Activated CD8-positive, alpha-beta memory T cell treated with anti-CD3 and anti-CD28 coated beads, Interleukin-2, amount 10 ng/mL, durations not matched to agents 7 days and 5 days (primary cell): Measurements from ENCODE around the gene ANO10. TPM values are rescaled to one million over a fixed set of nuclear protein-coding genes. Genes with fewer than 3 reads are reported as not detected.

Source experiments
- ATAC-seq: fragments of 150-1000 bp; cut with Tn5 transposase; one replicate; pipeline ENCODE4 v1.10.0; 2021; ENCODE audit warnings: moderate library complexity
- CTCF ChIA-PET: fragments of 350-600 bp; sonication (Branson Sonifier 250); formaldehyde crosslinking; loops from one replicate; lab custom pipeline; 2021; ENCODE audit warnings: antibody characterized with exemption; lab: Charles Lee
- DNase-seq: peaks from one replicate; pipeline ENCODE4 v3.0.0-alpha.2; 2020
- H3K27ac Mint-ChIP-seq: one replicate; pipeline ENCODE4 v1.8.0; 2021; ENCODE audit warnings: mild to moderate bottlenecking, mixed read lengths
- H3K27me3 Mint-ChIP-seq: one replicate; pipeline ENCODE4 v1.8.0; 2021; ENCODE audit warnings: mixed read lengths
- H3K36me3 Mint-ChIP-seq: one replicate; pipeline ENCODE4 v1.8.0; 2021; ENCODE audit warnings: mild to moderate bottlenecking, mixed read lengths
- H3K4me1 Mint-ChIP-seq: one replicate; pipeline ENCODE4 v1.8.0; 2021; ENCODE audit warnings: mixed read lengths
- H3K4me3 Mint-ChIP-seq: one replicate; pipeline ENCODE4 v1.8.0; 2021; ENCODE audit warnings: mild to moderate bottlenecking, moderate library complexity, mixed read lengths
- H3K9me3 Mint-ChIP-seq: one replicate; pipeline ENCODE4 v1.8.0; 2022; ENCODE audit warnings: low read depth, mixed read lengths
- total RNA-seq, 2 experiments: library from RNA; stranded (reverse); gene quantifications; one replicate each; pipeline ENCODE4 v1.2.3, GENCODE V29; 2021

Gene ANO10
- total RNA-seq, 2 experiments from 2014 or later = 10.7 to 13.1 TPM

DNA sequence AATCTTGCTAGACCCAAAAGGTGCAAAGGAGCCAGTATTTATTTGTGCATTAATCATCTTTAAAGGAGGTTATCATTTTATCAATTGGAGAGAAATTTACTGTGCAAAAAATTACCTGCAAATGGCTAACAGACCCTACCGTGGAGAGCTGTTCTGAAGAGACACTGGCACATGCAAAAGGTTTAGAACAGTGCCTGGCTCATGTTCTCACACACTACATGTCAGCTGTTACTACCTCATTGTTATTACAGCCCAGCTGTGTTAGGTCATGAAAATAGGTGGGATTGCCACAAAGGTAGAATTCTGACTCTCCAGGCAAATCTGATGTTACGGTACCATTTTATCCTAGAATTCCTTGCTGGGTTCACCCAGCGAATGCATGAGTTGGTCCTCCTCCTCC is 198.2 kb downstream of the ANO10 start:
- H3K4me1 Mint-ChIP-seq = no peaks in the 10 kb centered on the region
- H3K9me3 Mint-ChIP-seq = peaks cover 2% of the 10 kb centered on the region
- CTCF ChIA-PET = no interaction called here
- DNase-seq = no peak
- no peak overlapping the region for H3K4me3 Mint-ChIP-seq
- ATAC-seq = no peak
- no peaks in the 10 kb centered on the region for H3K27me3 Mint-ChIP-seq
- H3K27ac Mint-ChIP-seq = no peak overlapping the region
- peaks cover 7% of the 10 kb centered on the region for H3K36me3 Mint-ChIP-seq

DNA sequence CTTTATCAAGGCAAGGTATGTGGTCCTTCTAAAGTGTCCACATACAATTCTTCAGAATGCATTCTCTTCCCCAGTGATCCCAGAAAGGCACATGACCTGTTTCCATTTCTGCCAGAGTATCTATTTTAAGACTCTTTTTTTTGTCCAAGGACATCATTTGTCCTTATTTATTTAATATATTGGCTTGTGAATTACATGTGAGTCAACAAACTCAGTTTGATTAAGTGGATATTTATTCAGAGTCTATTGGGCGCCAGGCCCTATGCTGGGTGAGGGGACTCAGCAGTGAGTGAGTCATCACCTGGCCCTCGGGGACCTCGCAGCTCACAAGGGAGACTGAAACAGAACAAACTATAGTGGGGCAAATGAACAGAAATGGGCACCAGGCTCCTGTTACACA is 198.7 kb downstream of the ANO10 start:
- no peak for DNase-seq
- peaks cover 7% of the 10 kb centered on the region for H3K36me3 Mint-ChIP-seq
- CTCF ChIA-PET = no interaction called here
- no peaks in the 10 kb centered on the region for H3K27me3 Mint-ChIP-seq
- H3K27ac Mint-ChIP-seq = no peak overlapping the region
- peaks cover 2% of the 10 kb centered on the region for H3K9me3 Mint-ChIP-seq
- ATAC-seq = no peak
- H3K4me1 Mint-ChIP-seq = no peaks in the 10 kb centered on the region
- no peak overlapping the region for H3K4me3 Mint-ChIP-seq

DNA sequence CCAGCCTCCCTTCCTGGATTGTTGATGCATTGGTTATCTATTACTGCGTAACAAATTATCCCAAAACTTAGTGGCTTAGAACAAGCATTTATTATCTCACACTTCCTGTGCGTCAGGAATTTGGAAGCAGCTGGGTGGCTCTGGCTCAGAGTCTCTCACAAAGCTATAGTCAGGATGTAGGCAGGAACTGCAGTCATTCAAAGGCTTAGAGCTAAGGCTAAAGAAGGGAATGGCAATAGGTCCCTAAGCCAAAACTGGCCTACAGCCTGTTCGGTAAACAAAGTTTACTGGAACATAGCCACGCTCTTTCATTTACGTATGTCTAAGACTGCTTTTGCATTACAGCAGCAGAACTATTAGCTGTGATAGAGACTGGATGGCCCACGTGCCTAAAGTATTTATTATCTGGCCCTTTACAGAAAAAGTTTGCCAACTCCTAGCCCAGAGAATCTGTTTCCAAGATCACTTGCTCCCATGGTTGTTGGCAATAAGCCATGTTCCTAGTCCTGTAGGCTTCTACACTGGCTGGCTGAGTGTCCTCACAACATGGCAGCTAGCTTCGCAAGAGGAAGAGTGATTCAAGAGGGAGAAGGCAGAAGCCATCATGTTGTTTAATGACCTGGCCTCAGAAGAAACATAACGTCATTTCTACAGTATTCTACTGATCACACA is 203.1 kb downstream of the ANO10 start:
- DNase-seq (no peak), ATAC-seq (no peak)
- no peaks in the 10 kb centered on the region for H3K27me3 Mint-ChIP-seq
- no peaks in the 10 kb centered on the region for H3K4me1 Mint-ChIP-seq
- no peaks in the 10 kb centered on the region for H3K36me3 Mint-ChIP-seq
- no peak overlapping the region for H3K27ac Mint-ChIP-seq
- CTCF ChIA-PET = no interaction called here
- no peak overlapping the region for H3K4me3 Mint-ChIP-seq
- no peaks in the 10 kb centered on the region for H3K9me3 Mint-ChIP-seq

DNA sequence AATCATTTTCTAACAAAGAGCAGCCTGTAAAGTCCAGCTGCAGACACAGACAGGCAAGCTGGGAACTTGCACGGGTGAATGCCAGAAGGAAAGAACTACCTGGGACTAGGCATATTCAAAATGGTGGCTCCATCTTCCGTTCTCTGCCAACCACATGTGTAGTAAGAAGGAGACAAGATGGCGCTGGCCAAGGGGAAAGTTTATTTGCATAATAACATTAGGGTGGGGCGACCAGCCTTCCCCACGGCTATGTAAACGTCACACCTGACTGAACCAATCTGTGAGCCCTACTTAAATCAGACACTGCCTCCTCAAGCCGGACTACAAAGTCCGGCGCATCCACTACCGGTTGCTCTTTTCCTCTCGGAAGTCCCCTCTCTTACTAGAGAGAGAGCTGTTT is 204.7 kb downstream of the ANO10 start:
- ATAC-seq = no peak

DNA sequence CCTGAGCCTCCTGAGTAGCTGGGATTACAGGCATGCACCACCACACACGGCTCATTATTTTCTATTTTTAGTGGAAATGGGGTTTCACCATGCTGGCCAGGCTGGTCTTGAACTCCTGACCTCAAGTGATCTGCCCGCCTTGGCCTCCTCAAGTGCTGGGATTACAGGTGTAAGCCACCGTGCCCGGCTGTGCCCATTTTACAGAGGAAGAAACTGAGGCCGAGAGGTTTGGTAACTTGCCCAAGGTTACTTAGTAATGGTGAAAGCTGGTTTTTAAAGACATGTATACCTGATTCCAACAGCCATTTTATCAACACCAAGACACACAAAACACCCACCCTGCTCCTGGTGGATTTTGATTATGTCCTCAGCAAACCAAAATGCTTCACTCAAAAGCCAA is 206.7 kb downstream of the ANO10 start:
- CTCF ChIA-PET = no interaction called here
- H3K4me1 Mint-ChIP-seq = peaks cover 4% of the 10 kb centered on the region
- no peak for DNase-seq
- H3K27ac Mint-ChIP-seq = no peak overlapping the region
- H3K4me3 Mint-ChIP-seq = no peak overlapping the region
- no peaks in the 10 kb centered on the region for H3K27me3 Mint-ChIP-seq
- H3K9me3 Mint-ChIP-seq = no peaks in the 10 kb centered on the region
- H3K36me3 Mint-ChIP-seq = no peaks in the 10 kb centered on the region
- ATAC-seq = no peak

More for the DNA sequence above, 204.7 kb downstream of the ANO10 start:
- no peaks in the 10 kb centered on the region for H3K36me3 Mint-ChIP-seq
- DNase-seq = no peak
- peaks cover 4% of the 10 kb centered on the region for H3K4me1 Mint-ChIP-seq
- CTCF ChIA-PET = no interaction called here
- H3K27ac Mint-ChIP-seq = no peak overlapping the region
- H3K27me3 Mint-ChIP-seq = no peaks in the 10 kb centered on the region
- H3K4me3 Mint-ChIP-seq = no peak overlapping the region
- H3K9me3 Mint-ChIP-seq = no peaks in the 10 kb centered on the region

DNA sequence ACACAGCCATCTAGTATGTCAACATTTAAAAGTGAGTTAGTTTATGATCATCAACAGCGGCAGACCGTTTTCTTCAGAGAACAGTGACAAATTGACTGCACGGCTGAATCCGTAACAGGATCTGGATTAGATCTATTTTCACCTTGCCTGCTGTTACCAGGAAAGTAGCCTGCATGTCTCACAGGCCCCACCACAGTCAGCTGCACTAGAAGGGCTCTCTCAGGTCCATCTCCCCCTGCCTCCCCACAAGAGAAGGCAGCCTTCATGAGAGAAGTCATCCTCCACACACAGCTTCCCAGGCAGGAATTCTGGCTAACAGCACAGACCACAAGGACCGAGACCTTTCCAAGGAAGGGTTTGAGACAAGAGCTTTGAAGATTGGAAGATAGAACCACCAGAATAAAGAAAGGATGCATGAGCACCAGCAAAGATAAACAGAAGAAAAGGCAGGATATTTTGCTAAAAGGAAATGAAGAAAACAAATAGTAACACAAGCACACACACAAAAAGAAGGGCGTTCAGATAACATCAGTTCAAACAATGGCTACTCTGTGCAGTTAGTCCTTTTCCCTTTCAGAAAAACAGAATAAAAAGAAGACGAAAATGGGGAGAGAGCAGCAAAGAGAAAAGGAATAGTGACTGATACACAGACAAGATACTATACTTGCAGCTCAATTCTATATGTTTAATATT is 208.0 kb downstream of the ANO10 start:
- H3K4me1 Mint-ChIP-seq = peaks cover 4% of the 10 kb centered on the region
- H3K9me3 Mint-ChIP-seq = no peaks in the 10 kb centered on the region
- H3K27me3 Mint-ChIP-seq = no peaks in the 10 kb centered on the region
- H3K4me3 Mint-ChIP-seq = no peak overlapping the region
- CTCF ChIA-PET = no interaction called here
- no peaks in the 10 kb centered on the region for H3K36me3 Mint-ChIP-seq
- ATAC-seq = no peak
- DNase-seq = no peak
- no peak overlapping the region for H3K27ac Mint-ChIP-seq

DNA sequence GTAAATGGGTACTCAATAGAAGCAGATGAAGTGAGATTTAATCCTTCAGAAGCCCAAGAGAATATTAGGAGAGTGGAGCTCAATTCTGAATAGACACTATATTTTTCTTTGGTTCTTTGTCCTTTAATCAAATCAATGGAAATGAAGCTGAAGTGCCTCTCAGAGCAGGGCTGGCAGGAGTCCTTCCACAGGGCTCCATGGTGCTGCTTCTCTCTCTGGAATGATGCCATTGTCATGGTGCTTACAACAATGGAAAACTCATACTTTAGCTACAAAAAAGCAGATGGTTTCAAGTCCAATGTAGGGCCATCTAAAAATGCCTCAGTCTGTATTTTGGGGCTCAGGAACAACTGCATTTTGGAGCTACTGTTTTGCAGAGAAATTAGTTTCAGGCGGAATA is 210.4 kb downstream of the ANO10 start:
- no peaks in the 10 kb centered on the region for H3K9me3 Mint-ChIP-seq
- H3K4me1 Mint-ChIP-seq = peaks cover 4% of the 10 kb centered on the region
- no peaks in the 10 kb centered on the region for H3K36me3 Mint-ChIP-seq
- ATAC-seq (no peak), DNase-seq (no peak)
- CTCF ChIA-PET = interaction anchor here (0.6 kb wide), 1 partner anchor 10 kb away, joined by 3 read pairs; no protein-coding TSS in a partner anchor
- no peak overlapping the region for H3K4me3 Mint-ChIP-seq
- H3K27me3 Mint-ChIP-seq = no peaks in the 10 kb centered on the region
- no peak overlapping the region for H3K27ac Mint-ChIP-seq

DNA sequence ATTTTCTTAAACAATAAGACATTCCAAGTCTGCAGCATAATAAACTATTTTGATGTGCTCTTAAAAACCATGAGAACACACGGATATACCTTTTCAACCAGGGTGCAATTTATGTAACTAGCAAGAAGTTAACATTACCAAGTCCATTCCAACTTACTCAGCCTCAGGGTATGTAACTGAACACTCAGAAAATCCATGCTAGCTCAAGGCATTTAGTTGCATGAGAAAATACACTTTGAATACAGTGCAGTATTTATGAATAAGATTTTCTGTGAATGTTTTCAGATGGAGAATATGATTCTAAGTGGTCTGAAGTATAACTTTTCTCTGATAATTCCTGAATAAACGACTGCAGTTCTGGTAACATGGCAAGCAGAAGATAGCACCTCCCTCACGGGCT is 211.2 kb downstream of the ANO10 start:
- Mint-ChIP-seq H3K9me3 (no peaks in the 10 kb centered on the region), H3K36me3 (no peaks in the 10 kb centered on the region), H3K4me3 (no peak overlapping the region), H3K27me3 (no peaks in the 10 kb centered on the region), H3K27ac (no peak overlapping the region), H3K4me1 (peaks cover 4% of the 10 kb centered on the region)
- no peak for ATAC-seq
- DNase-seq = no peak
- CTCF ChIA-PET = no interaction called here

DNA sequence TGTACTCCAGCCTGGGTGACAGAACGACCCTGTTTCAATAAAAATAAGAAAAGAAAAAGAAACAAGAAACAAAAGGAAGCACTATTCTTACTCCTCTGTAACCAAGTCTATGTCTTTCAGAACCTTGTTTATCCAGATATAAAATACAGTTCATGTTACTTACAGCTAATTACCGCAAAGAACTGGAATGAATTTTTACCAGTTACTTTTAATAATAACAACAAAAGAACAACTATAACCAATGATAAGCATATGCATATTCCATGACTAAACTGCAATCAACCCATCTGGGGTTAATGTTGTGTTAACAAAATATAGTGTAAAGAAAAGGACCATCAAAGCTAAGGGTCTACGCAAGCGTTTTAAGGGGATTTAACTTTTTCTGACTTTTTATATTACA is 212.3 kb downstream of the ANO10 start:
- CTCF ChIA-PET = no interaction called here
- no peaks in the 10 kb centered on the region for H3K36me3 Mint-ChIP-seq
- ATAC-seq (no peak), DNase-seq (no peak)
- H3K27me3 Mint-ChIP-seq = no peaks in the 10 kb centered on the region
- no peaks in the 10 kb centered on the region for H3K9me3 Mint-ChIP-seq
- peaks cover 4% of the 10 kb centered on the region for H3K4me1 Mint-ChIP-seq
- H3K4me3 Mint-ChIP-seq = no peak overlapping the region
- no peak overlapping the region for H3K27ac Mint-ChIP-seq

DNA sequence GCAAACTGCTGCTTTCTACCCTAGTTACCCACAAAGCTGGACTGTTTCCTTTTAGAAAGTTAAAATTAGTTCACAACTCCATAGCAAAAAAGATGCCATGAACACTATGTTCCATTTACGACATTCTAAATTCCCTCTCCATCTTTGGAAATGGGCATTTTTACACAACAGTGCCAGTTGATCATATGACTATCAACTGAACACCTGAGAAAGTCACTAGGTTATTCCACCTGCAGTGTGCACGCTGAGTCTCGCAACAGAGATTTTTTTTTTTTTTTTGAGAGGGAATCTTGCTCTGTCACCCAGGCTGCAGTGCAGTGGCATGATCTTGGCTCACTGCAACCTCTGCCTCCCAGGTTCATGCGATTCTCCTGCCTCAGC is 215.2 kb downstream of the ANO10 start:
- H3K4me1 Mint-ChIP-seq = no peaks in the 10 kb centered on the region
- H3K4me3 Mint-ChIP-seq = no peak overlapping the region
- DNase-seq (no peak), ATAC-seq (no peak)
- no peaks in the 10 kb centered on the region for H3K27me3 Mint-ChIP-seq
- H3K36me3 Mint-ChIP-seq = no peaks in the 10 kb centered on the region
- CTCF ChIA-PET = interaction anchor here (0.6 kb wide), 1 partner anchor 167 kb away, joined by 3 read pairs; no protein-coding TSS in a partner anchor
- no peaks in the 10 kb centered on the region for H3K9me3 Mint-ChIP-seq
- no peak overlapping the region for H3K27ac Mint-ChIP-seq

DNA sequence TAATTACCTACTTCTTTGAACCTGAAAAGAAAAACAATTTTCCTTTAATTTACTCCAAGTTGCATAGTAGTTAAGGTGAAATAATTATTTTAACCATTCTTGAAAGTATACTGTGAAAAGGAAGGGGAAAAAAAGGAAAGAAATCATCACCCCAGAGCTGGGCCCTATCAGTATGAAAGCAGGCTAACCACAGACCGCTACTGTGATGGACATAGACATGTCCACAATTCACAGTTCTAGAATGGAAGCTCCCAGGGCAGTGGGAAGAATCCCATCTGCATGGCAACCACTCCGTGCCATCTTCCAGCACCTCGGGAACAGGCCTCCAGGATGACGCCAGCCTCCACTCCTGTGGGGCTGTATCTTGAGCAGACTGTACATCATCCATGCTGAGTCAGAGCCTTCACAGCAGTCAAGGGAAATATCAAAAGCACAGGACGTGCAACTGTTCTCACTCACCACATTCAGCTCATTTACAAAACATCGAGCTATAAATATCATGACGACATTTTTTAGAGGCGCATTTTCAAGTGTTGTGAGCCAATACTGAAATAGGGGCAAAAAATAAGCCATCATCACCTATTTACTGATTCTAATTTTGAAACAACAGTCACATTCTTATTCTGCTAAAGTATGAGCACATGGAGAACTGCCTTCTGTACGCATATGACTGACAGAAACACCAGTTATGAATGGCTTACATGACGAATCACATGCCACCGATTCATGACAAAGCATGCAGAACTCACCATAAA is 215.7 kb downstream of the ANO10 start:
- Mint-ChIP-seq H3K36me3 (no peaks in the 10 kb centered on the region), H3K27ac (no peak overlapping the region), H3K27me3 (no peaks in the 10 kb centered on the region), H3K9me3 (no peaks in the 10 kb centered on the region), H3K4me3 (no peak overlapping the region), H3K4me1 (no peaks in the 10 kb centered on the region)
- ATAC-seq (no peak), DNase-seq (no peak)
- CTCF ChIA-PET = interaction anchor here (0.6 kb wide), 1 partner anchor 167 kb away, joined by 3 read pairs; no protein-coding TSS in a partner anchor

DNA sequence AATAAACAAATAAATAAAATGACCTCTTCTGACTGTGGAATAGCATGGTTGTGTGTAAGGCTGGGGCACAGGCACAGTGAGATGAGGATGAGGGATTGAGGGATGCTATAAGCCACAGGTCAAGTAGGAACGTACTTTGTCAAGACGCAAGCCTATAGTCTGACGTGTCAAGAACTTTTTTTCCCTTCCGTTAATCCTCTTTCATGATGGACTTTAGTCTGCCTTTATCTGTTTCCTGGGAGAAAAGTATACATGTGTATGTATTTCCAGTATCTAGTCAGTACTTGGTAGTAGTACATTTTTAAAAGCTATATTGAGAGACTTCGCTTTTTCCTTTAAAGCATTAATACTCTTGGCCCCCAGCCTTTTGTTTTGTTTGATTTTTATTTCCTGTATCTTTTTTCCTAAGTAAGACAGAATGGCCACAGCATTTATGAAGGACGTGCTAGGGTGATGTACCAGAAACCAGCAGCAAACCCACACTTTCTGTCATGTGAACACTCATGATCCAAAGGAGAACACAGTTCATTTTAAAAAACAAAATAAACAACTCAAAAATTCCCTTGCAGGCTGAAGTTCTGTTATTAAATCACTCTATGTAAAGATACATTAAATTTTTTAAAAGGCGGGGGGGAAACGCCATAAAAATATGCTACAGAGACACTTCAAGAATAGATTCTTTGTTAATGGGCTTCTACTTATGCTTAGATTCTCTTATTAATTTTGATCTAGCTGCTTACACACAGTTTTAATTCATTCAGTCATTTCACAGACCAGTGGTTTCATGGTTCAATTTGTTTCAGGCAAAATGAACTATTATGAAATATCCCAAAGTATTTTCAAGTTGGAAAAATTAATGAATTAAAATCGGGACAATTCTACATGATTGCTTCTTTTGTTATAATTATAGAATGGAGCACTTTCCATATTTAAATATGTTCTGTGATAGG is 220.8 kb downstream of the ANO10 start:
- Mint-ChIP-seq H3K27ac (no peak overlapping the region), H3K9me3 (no peaks in the 10 kb centered on the region), H3K36me3 (no peaks in the 10 kb centered on the region), H3K4me1 (no peaks in the 10 kb centered on the region), H3K27me3 (no peaks in the 10 kb centered on the region), H3K4me3 (no peak overlapping the region)
- ATAC-seq = no peak
- CTCF ChIA-PET = interaction anchor here (1.6 kb wide), 1 partner anchor 10 kb away, joined by 3 read pairs; no protein-coding TSS in a partner anchor
- no peak for DNase-seq

DNA sequence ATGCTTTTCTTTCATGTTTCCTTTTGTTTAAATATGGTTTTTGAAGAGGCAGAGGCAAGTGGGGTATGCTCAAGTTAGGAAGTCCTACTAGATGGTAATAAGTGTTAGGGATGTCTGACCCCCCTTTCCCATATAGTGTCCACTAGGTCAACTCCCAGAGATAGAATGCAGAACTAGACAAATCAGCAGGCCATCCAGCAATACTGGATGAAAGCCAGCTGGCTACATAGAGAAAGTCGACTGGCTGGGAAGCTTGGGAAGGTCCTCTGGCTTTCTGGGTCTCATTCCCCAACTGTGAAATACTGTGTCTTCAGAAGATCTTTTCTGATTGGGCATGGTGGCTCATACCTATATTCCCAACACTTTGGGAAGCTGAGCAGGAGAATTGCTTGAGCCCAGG is 221.6 kb downstream of the ANO10 start:
- Mint-ChIP-seq H3K27ac (no peak overlapping the region), H3K9me3 (no peaks in the 10 kb centered on the region), H3K36me3 (no peaks in the 10 kb centered on the region), H3K4me1 (no peaks in the 10 kb centered on the region), H3K4me3 (no peak overlapping the region), H3K27me3 (no peaks in the 10 kb centered on the region)
- no peak for ATAC-seq
- no peak for DNase-seq
- CTCF ChIA-PET = interaction anchor here (1.6 kb wide), 1 partner anchor 11 kb away, joined by 3 read pairs; no protein-coding TSS in a partner anchor
